Liver (tissue), 9 donors: Measurements from ENCODE around the gene MATN4. TPM values are rescaled to one million over a fixed set of nuclear protein-coding genes. Genes with fewer than 3 reads are reported as not detected.

Experiments
- DNase-seq: peaks from one replicate; pipeline ENCODE4 v3.0.0-alpha.2; 2017; ENCODE audit warnings: low spot score
- H3K27ac ChIP-seq, 2 donors: one replicate each; pipeline ENCODE4 v1.7.0; 2013; ENCODE audit warnings: inconsistent platforms in 2 of 2, low read length in 2 of 2, control low read depth in 1 of 2, low read depth in 1 of 2, mild to moderate bottlenecking in 1 of 2
- H3K27me3 ChIP-seq, 4 donors: one replicate each; pipeline versions ENCODE4 v1.6.1 to v1.7.0; 2013; ENCODE audit warnings: low read length in 3 of 4, inconsistent platforms in 1 of 4, mild to moderate bottlenecking in 1 of 4, moderate library complexity in 1 of 4; ENCODE audit not compliant: control insufficient read depth in 4 of 4, insufficient read depth in 4 of 4
- H3K36me3 ChIP-seq, 4 donors: one replicate each; pipeline versions ENCODE4 v1.6.1 to v1.7.0; 2013; ENCODE audit warnings: low read length in 3 of 4, mild to moderate bottlenecking in 3 of 4, low read depth in 1 of 4, moderate library complexity in 1 of 4; ENCODE audit not compliant: control insufficient read depth in 4 of 4, insufficient read depth in 3 of 4
- H3K4me1 ChIP-seq, 4 donors: one replicate each; pipeline versions ENCODE4 v1.6.1 to v1.7.0; 2013; ENCODE audit warnings: low read length in 3 of 4, mild to moderate bottlenecking in 3 of 4, moderate library complexity in 1 of 4; ENCODE audit not compliant: control insufficient read depth in 4 of 4, insufficient read depth in 4 of 4
- H3K4me3 ChIP-seq, 3 donors: one replicate each; pipeline versions ENCODE4 v1.6.1 to v1.7.0; 2013; ENCODE audit warnings: low read length in 3 of 3, control low read depth in 1 of 3, low read depth in 1 of 3, mild to moderate bottlenecking in 1 of 3
- H3K9ac ChIP-seq, 2 donors: one replicate each; pipeline ENCODE4 v1.7.0; 2013; ENCODE audit warnings: low read length in 2 of 2, mild to moderate bottlenecking in 2 of 2, moderate library complexity in 2 of 2, control low read depth in 1 of 2, low read depth in 1 of 2
- H3K9me3 ChIP-seq, 4 donors: one replicate each; pipeline versions ENCODE4 v1.6.1 to v1.7.0; 2013; ENCODE audit warnings: low read length in 3 of 4; ENCODE audit not compliant: control insufficient read depth in 4 of 4
- ATF3 ChIP-seq: IDR thresholded peaks from 2 replicates; pipeline ENCODE4 v1.6.1; 2016; ENCODE audit warnings: antibody characterized with exemption
- CTCF ChIP-seq: fragments of 150-350 bp; IDR thresholded peaks from 2 replicates; pipeline ENCODE4 v1.5.1; 2017; ENCODE audit warnings: improper control_type of control experiment, low read depth, low read length; ENCODE audit not compliant: missing input control
- EGR1 ChIP-seq, 2 donors: IDR thresholded peaks; 2 replicates each; pipeline ENCODE4 v1.6.1; 2016 to 2018; ENCODE audit warnings: antibody characterized with exemption in 2 of 2, low read depth in 2 of 2
- FOXA1 ChIP-seq: IDR thresholded peaks from 2 replicates; pipeline ENCODE4 v1.6.1; 2016; ENCODE audit warnings: antibody characterized with exemption
- GABPA ChIP-seq, 2 donors: IDR thresholded peaks in 1 of 2; conservative IDR thresholded peaks in 1 of 2; 2 replicates each; pipeline ENCODE4 v1.6.1; 2016; ENCODE audit warnings: antibody characterized with exemption in 2 of 2, mild to moderate bottlenecking in 1 of 2, moderate library complexity in 1 of 2
- HNF4A ChIP-seq, 2 donors: conservative IDR thresholded peaks; 2 replicates each; pipeline ENCODE4 v1.6.1; 2016; ENCODE audit warnings: antibody characterized with exemption in 2 of 2, mild to moderate bottlenecking in 2 of 2
- HNF4G ChIP-seq: IDR thresholded peaks from 2 replicates; pipeline ENCODE4 v1.6.1; 2016; ENCODE audit warnings: antibody characterized with exemption
- JUND ChIP-seq, 2 donors: IDR thresholded peaks; 2 replicates each; pipeline ENCODE4 v1.6.1; 2016; ENCODE audit warnings: antibody characterized with exemption in 2 of 2
- MAX ChIP-seq: IDR thresholded peaks from 2 replicates; pipeline ENCODE4 v1.6.1; 2016; ENCODE audit warnings: antibody characterized with exemption
- NR2F2 ChIP-seq: IDR thresholded peaks from 2 replicates; pipeline ENCODE4 v1.6.1; 2016; ENCODE audit warnings: antibody characterized with exemption
- RAD21 ChIP-seq, 2 donors: IDR thresholded peaks; 2 replicates each; pipeline ENCODE4 v1.6.1; 2016; ENCODE audit warnings: antibody characterized with exemption in 2 of 2, mild to moderate bottlenecking in 2 of 2
- REST ChIP-seq: IDR thresholded peaks from 2 replicates; pipeline ENCODE4 v1.6.1; 2016; ENCODE audit warnings: antibody characterized with exemption, mild to moderate bottlenecking
- RXRA ChIP-seq, 2 donors: IDR thresholded peaks; 2 replicates each; pipeline ENCODE4 v1.6.1; 2017 to 2018; ENCODE audit warnings: antibody characterized with exemption in 2 of 2, mild to moderate bottlenecking in 1 of 2
- SP1 ChIP-seq: IDR thresholded peaks from 2 replicates; pipeline ENCODE4 v1.6.1; 2018; ENCODE audit warnings: antibody characterized with exemption, mild to moderate bottlenecking
- TAF1 ChIP-seq: conservative IDR thresholded peaks from 2 replicates; pipeline ENCODE4 v1.6.1; 2016; ENCODE audit warnings: antibody characterized with exemption, mild to moderate bottlenecking
- YY1 ChIP-seq: IDR thresholded peaks from 2 replicates; pipeline ENCODE4 v1.6.1; 2016; ENCODE audit warnings: antibody characterized with exemption, mild to moderate bottlenecking
- ZBTB33 ChIP-seq: IDR thresholded peaks from 2 replicates; pipeline ENCODE4 v1.6.1; 2016; ENCODE audit warnings: antibody characterized with exemption
- WGBS: extraction: QIAGEN DNeasy Blood & Tissue Kit; methylation state at CpG from one replicate; pipeline ENCODE4 v1.1.7; 2013; 5-methylcytosine and 5-hydroxymethylcytosine counted together
- polyA plus RNA-seq, 2 donors: library from polyadenylated mRNA; stranded (reverse) in 1 of 2; unstranded in 1 of 2; fragments of 200-250 nt in 1 of 2; fragments of >200 nt in 1 of 2; fragmentation: Nextera tagmentation in 1 of 2; extraction: Ambion mirVana in 1 of 2; gene quantifications; one replicate each; pipeline versions ENCODE4 v1.2.1 to v1.2.3, GENCODE V29; 2013 to 2015
- total RNA-seq, 2 donors: library from RNA; depleted of rRNA; stranded (reverse); fragments of >200 nt; gene quantifications; one replicate each; pipeline ENCODE4 v1.2.3, GENCODE V29; 2014
- donor health status: healthy.
- donor health status: healthy.
- donor health status: healthy.
- donor health status: healthy.
- donor health status: healthy.

The MATN4 gene
- total and polyA plus RNA-seq, 4 donors, result 0.05 TPM; not detected in 3

- Histone ChIP-seq H3K27me3 (peaks cover 0 to 11% (median 2%) of the 10 kb centered on the region in 4 donors), H3K9ac (no peak overlapping the region), H3K27ac (no peak overlapping the region), H3K4me1 (peaks cover 0 to 3% (median 1%) of the 10 kb centered on the region in 4 donors), H3K9me3 (no peaks in the 10 kb centered on the region), H3K36me3 (no peaks in the 10 kb centered on the region), H3K4me3 (no peak overlapping the region)
- 28% methylated on average over 71 of the region's 71 CpGs for WGBS
- TF ChIP-seq TAF1 (no peak), YY1 (no peak), SP1 (no peak), JUND (IDR thresholded peaks at IDR 0.05) (no peak), ZBTB33 (no peak), REST (no peak), RXRA (IDR thresholded peaks at IDR 0.05) (no peak)
- no peak for DNase-seq
Observed at GRCh38 chr20:45316150-45317080, 8.3 kb upstream of the MATN4 start.

GRCh38 chr20:45315672-45316071, 7.6 kb upstream of the MATN4 start:
- H3K27me3 ChIP-seq, result peaks cover 0 to 11% (median 2%) of the 10 kb centered on the region in 4 donors
- WGBS, result 93% methylated on average over 4 of the region's 4 CpGs
- no peaks in the 10 kb centered on the region for H3K9me3 ChIP-seq
- H3K4me1 ChIP-seq, result peaks cover 0 to 3% (median 1%) of the 10 kb centered on the region in 4 donors
- H3K36me3 ChIP-seq, result no peaks in the 10 kb centered on the region
- H3K9ac ChIP-seq, result no peak overlapping the region
- no peak for DNase-seq
- H3K27ac ChIP-seq, result no peak overlapping the region
- no peak overlapping the region for H3K4me3 ChIP-seq
- TF ChIP-seq SP1, result no peak
- no peak for TF ChIP-seq ZBTB33
- no peak for TF ChIP-seq MAX
- TF ChIP-seq REST, result no peak
- TF ChIP-seq JUND (IDR thresholded peaks at IDR 0.05), result no peak
- no peak for TF ChIP-seq FOXA1
- TF ChIP-seq NR2F2, result no peak
- no peak for TF ChIP-seq TAF1
- no peak for TF ChIP-seq EGR1 (IDR thresholded peaks at IDR 0.05; ENCODE audit: low read depth in 2 of 2)
- TF ChIP-seq ATF3, result no peak
- TF ChIP-seq HNF4A (conservative IDR thresholded peaks at IDR 0.05), result no peak
- TF ChIP-seq HNF4G, result no peak
- no peak for TF ChIP-seq CTCF
- TF ChIP-seq GABPA (IDR thresholded peaks at IDR 0.05 in 1 of 2, conservative IDR thresholded peaks at IDR 0.05 in 1 of 2), result no peak
- TF ChIP-seq RAD21 (IDR thresholded peaks at IDR 0.05), result no peak
